PFSK-1 (cell line): ENCODE results near the gene CASR.

Source experiments
- POLR2AphosphoS5 ChIP-seq: IDR thresholded peaks from 2 replicates; pipeline ENCODE4 v1.6.1; 2012; ENCODE audit warnings: low read depth, mild to moderate bottlenecking, control low read depth, low read length, moderate library complexity
- SIN3A ChIP-seq: IDR thresholded peaks from 2 replicates; pipeline ENCODE4 v1.6.1; 2012; ENCODE audit warnings: mild to moderate bottlenecking, low read length, moderate library complexity, borderline replicate concordance; ENCODE audit not compliant: insufficient read depth
- TAF1 ChIP-seq: IDR thresholded peaks from 2 replicates; pipeline ENCODE4 v1.6.1; 2012; ENCODE audit warnings: low read length, control low read depth, borderline replicate concordance; ENCODE audit not compliant: insufficient read depth
- TF ChIP-seq, protein P1 (sequence below), 2 experiments: IDR thresholded peaks; 2 replicates each; pipeline versions ENCODE4 v1.6.1 to v1.8.0; 2011 to 2012; ENCODE audit warnings: low read depth in 2 of 2, low read length in 2 of 2, control low read depth in 1 of 2, inconsistent platforms in 1 of 2, mild to moderate bottlenecking in 1 of 2, moderate library complexity in 1 of 2; ENCODE audit not compliant: insufficient read depth in 1 of 2

DNA sequence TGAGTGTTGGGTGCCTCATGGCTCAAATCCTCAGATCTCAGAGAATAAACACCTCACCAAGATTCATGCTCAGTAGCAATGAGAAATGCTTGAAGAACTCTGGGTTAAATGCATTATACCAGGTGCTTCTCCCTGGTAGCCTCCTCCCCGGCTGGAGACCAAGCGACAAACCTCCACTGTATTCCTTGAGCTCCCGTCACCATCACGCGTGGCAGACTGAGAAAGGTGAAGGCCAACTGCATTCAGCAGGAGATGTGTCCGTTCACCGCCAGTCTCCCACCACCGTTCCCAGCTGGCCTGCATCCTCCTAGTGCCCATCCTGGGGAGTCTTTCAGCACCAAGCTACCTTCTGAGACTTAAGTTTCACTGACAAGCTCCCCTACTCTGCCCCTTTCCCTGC lies 149.1 kb downstream of the CASR start:
- TF ChIP-seq TAF1 (no peak), SIN3A (no peak), POLR2AphosphoS5 (no peak)
- TF ChIP-seq, protein P1, sequence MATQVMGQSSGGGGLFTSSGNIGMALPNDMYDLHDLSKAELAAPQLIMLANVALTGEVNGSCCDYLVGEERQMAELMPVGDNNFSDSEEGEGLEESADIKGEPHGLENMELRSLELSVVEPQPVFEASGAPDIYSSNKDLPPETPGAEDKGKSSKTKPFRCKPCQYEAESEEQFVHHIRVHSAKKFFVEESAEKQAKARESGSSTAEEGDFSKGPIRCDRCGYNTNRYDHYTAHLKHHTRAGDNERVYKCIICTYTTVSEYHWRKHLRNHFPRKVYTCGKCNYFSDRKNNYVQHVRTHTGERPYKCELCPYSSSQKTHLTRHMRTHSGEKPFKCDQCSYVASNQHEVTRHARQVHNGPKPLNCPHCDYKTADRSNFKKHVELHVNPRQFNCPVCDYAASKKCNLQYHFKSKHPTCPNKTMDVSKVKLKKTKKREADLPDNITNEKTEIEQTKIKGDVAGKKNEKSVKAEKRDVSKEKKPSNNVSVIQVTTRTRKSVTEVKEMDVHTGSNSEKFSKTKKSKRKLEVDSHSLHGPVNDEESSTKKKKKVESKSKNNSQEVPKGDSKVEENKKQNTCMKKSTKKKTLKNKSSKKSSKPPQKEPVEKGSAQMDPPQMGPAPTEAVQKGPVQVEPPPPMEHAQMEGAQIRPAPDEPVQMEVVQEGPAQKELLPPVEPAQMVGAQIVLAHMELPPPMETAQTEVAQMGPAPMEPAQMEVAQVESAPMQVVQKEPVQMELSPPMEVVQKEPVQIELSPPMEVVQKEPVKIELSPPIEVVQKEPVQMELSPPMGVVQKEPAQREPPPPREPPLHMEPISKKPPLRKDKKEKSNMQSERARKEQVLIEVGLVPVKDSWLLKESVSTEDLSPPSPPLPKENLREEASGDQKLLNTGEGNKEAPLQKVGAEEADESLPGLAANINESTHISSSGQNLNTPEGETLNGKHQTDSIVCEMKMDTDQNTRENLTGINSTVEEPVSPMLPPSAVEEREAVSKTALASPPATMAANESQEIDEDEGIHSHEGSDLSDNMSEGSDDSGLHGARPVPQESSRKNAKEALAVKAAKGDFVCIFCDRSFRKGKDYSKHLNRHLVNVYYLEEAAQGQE (IDR thresholded peaks at IDR 0.05; ENCODE audit: insufficient read depth in 1 of 2, low read depth in 2 of 2, low read length in 2 of 2) = no peak
